AG09309 (cell line): ENCODE results near the gene ZNF804A.

ENCODE experiments used
- DNase-seq: peaks from one replicate; pipeline ENCODE4 v3.0.0-alpha.2; 2010; ENCODE audit warnings: low read depth
- H3K4me3 ChIP-seq: 2 replicates; pipeline ENCODE4 v1.5.1; 2011; ENCODE audit warnings: mild to moderate bottlenecking, low read depth, low read length, moderate library complexity; ENCODE audit not compliant: control insufficient read depth
- TF ChIP-seq, protein P1 (sequence below): IDR thresholded peaks from 2 replicates; pipeline ENCODE4 v1.5.1; 2011; ENCODE audit warnings: mild to moderate bottlenecking, low read depth, low read length, inconsistent platforms; ENCODE audit not compliant: insufficient read depth, control insufficient read depth; ENCODE audit errors: missing control alignments

The ZNF804A gene

DNA sequence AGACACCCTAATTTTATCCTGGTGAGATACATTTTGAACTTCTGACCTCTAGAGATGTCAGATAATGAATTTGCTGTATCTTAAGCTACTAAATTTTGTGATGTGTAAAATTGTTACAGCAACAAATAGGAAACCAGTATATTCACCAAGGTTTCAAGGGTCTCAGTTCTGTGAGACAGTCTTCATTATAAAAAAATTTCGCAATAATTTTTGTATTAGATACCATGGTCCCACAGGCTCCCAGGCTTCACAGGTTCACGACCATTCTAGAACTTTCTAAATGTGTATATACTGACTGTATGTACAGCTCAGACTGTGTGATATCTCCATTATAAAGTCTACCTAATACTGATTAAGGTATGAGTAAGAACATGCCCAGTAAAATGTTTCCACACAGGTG, 181.4 kb downstream of the ZNF804A start:
- TF ChIP-seq, protein P1, sequence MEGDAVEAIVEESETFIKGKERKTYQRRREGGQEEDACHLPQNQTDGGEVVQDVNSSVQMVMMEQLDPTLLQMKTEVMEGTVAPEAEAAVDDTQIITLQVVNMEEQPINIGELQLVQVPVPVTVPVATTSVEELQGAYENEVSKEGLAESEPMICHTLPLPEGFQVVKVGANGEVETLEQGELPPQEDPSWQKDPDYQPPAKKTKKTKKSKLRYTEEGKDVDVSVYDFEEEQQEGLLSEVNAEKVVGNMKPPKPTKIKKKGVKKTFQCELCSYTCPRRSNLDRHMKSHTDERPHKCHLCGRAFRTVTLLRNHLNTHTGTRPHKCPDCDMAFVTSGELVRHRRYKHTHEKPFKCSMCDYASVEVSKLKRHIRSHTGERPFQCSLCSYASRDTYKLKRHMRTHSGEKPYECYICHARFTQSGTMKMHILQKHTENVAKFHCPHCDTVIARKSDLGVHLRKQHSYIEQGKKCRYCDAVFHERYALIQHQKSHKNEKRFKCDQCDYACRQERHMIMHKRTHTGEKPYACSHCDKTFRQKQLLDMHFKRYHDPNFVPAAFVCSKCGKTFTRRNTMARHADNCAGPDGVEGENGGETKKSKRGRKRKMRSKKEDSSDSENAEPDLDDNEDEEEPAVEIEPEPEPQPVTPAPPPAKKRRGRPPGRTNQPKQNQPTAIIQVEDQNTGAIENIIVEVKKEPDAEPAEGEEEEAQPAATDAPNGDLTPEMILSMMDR: no peak
- no peak overlapping the region for H3K4me3 ChIP-seq
- no peak for DNase-seq

DNA sequence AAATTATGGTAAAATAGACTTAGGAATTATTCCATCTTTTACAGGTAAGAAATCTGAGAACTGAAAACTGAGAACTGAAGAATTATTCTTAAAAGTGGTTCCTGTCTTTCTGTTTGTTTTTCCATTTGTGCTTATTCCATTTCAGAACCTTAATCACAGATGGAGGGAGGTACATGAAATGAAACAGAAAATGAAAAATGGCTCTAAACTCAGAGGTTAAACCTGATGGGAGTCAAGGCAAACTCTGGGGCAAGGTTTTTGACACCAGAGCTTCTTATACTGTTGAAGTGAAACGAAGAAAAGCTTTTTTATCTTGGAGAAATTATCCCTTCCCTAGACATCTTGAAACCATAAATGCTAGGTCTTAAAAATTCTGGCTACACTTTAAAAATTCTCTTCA, 182.1 kb downstream of the ZNF804A start:
- DNase-seq: no peak
- H3K4me3 ChIP-seq: no peak overlapping the region

DNA sequence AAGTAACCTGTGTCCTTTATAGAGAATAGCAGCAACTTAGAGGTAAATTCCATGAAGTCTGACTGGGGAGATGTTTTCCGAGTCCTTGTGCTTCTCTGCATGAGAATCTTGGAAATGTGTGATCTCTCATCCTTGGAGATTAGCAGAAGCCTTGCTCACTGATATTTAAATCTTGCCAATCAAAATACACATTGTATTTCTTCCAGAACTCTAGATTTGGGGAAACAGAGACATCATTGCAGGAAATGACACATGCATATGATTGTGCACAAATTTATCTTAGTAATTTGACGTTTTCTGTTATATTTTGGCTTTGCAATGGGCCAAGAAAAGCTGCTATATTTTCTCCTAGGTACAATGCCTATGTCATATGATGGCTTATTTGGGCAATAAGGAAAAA, 182.6 kb downstream of the ZNF804A start:
- TF ChIP-seq, protein P1: no peak
- H3K4me3 ChIP-seq: no peak overlapping the region
- no peak for DNase-seq

More for the DNA sequence above, 182.1 kb downstream of the ZNF804A start:
- TF ChIP-seq, protein P1: no peak

DNA sequence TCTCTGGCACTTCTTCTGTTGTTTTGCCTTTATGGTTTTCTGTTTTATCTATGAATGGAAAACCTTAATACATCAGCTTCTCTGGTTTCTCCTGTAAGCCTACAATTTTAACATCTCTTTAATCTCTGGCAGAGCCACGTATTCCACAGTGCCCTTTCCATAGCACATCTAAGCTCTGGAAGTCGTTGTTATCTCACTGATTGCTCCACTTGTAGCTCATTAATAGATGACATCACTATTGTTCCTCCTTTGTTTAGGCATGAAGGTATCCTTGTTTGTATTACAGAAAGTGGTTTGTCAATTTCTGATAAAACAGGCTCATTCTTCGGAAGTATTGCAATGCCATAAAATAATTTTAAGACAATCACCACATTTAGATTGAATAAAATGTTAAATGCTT, 185.2 kb downstream of the ZNF804A start:
- no peak overlapping the region for H3K4me3 ChIP-seq
- no peak for DNase-seq
- TF ChIP-seq, protein P1: no peak

DNA sequence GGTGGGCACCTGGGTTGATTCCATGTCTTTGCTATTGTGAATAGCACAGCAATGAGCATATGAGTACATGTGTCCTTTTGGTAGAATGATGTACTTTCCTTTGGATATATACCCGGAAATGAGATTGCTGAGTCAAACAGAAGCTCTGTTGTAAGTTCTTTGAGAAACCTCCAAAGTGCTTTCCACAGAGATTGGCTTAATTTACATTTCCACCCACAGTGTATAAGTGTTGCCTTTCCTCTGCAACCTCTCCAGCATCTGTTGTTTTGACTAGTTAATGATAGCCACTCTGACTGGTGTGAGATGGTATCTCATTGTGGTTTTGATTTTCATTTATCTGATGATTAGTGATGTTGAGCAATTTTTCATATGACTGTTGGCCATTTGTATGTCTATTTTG, 194.8 kb downstream of the ZNF804A start:
- no peak overlapping the region for H3K4me3 ChIP-seq
- TF ChIP-seq, protein P1: no peak
- DNase-seq: no peak

DNA sequence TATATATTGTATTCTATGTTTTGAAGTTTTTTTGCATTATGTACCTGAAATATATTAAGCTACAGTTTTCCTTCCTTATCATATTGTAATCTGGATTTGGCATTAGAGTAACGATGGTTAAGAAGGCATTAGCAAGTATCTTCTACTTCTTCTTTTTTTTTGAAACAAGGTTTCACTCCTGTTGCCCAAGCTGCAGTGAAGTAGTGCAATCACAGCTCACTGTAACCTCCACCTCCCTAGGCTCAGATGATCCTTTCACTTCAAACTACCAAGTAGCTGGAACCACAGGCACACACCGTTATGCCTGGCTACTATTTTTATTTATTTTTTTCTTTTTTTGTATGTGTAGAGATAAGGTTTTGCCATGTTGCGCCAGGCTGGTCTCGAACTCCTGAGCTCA, 201.1 kb downstream of the ZNF804A start:
- no peak overlapping the region for H3K4me3 ChIP-seq
- TF ChIP-seq, protein P1: no peak
- no peak for DNase-seq

DNA sequence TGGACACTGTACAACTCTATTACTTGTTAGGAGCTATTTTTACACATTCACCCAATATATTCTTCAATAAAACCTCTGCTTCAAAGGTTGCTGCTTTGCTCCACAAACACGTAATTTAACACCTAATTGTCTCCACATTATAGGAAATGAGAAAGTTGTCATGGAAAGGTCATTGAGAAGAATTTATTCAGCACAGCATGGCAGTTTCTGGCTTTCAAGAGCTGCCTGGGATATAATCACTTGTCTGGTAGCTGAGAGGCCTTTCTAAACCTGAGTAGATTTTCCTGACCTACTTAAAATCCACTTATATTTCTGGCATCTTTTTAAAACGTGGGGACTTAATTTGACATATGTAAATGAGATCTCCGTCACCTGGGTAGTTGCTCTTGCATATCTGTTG, 216.1 kb downstream of the ZNF804A start:
- H3K4me3 ChIP-seq: no peak overlapping the region
- TF ChIP-seq, protein P1: no peak
- no peak for DNase-seq
